Subcutaneous adipose tissue (tissue), 4 donors: ENCODE measurements around the gene KIF26B. TPM values are rescaled to one million over a fixed set of nuclear protein-coding genes. Genes with fewer than 3 reads are reported as not detected.

Experiments used
- CTCF ChIP-seq: fragments of 450-650 bp; IDR thresholded peaks from one replicate; pipeline ENCODE4 v1.5.1; 2016; ENCODE audit warnings: low read depth, mild to moderate bottlenecking, control low read depth, antibody characterized with exemption, moderate library complexity
- total RNA-seq, 4 donors: library from RNA; depleted of rRNA; stranded (reverse); fragments of >200 nt; gene quantifications; one replicate each; pipeline ENCODE4 v1.1.0, GENCODE V29; 2016

KIF26B gene
- total RNA-seq, 4 donors from 2014 or later: under 0.01 to 0.16 (median under 0.01) TPM

DNA sequence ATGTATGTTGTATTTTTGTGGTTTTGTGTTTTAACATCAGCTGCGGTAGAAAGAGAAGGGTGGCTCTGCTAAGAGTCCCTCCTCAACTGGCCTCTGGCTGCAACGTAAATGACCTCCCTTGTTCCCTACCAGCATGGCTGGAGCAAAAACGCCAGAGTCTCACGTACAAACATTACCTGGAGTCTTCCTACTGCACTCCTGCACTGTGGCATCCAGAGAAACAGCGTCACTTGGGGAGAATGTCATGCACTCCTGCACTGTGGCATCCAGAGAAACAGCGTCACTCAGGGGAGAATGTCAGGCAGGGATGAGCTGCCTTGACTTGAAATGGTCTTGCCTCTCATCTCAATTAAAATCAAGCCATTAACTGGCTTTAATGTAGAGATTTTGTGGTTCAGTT lies 314.2 kb downstream of the KIF26B start:
- TF ChIP-seq CTCF: no peak

GRCh38 chr1:245469734-245470133 lies 314.9 kb downstream of the KIF26B start:
- no peak for TF ChIP-seq CTCF

GRCh38 chr1:245475126-245475525 lies 320.3 kb downstream of the KIF26B start:
- no peak for TF ChIP-seq CTCF

GRCh38 chr1:245475961-245476516 lies 321.3 kb downstream of the KIF26B start:
- no peak for TF ChIP-seq CTCF

GRCh38 chr1:245477941-245478340 lies 323.2 kb downstream of the KIF26B start:
- TF ChIP-seq CTCF: no peak

DNA sequence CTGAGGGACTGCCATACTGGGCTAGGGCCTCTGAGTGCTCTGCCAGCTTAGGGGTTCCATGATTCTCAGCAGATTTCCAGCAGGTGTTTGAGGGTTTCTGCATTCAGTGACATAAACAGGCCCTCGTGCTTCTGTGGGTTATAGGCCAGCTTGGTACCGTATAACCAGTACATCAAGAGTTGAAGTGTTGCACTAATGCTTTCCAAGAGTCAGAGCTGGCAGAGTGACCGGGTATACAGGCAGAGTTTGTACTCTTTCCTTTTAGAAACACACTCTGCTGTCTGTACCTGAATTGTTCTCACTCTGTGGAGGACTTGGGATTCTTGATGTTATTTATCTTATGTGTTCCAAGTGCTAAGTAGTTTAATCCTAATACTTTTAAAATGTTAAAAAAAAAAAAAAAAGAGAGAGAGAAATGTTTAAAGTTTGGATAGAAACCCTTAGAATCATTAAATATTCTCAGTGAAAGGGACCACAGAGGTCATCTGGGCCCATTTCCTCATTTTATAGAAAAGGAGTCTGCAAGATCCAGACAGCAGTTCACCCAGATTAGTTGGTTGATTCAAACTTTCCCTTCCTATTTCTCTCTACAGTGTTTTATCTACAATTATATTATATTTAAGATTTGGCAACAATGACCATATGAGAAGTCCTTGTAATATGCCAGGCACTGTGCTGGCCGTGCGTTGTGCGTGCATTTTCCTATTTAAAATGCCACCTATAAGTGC lies 325.8 kb downstream of the KIF26B start:
- no peak for TF ChIP-seq CTCF

DNA sequence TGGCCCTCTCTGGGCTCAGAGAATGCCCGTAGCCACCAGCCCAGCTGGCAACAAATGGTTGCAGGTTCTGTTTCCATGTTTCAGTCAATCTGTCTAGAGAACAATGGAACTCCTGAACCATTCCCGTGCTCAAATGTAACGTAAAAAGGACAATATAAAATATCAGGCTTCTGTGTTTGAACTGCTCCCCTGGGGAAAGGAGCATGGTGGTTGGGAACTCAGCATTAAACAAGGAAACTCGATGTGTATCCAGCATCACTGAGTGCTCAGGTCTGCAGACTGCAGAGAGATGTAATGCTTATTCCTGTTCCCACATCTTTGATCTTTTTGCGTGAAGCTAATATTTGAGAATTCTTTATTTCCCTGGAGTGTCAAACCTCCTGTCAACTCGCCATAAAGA lies 326.5 kb downstream of the KIF26B start:
- no peak for TF ChIP-seq CTCF
